Fibroblast of lung (primary cell): ENCODE results near the gene NDOR1. TPM values are rescaled to one million over a fixed set of nuclear protein-coding genes. Genes with fewer than 3 reads are reported as not detected.
A peak's percentile ranks its signal among the peaks of the same experiment; 100 is the strongest.

Experiments
- DNase-seq, 2 donors: peaks; one replicate each; pipeline versions ENCODE4 v3.0.0 to v3.0.0-alpha.2; 2010; ENCODE audit warnings: low read depth in 2 of 2
- H2AFZ ChIP-seq: 2 replicates; pipeline ENCODE4 v1.5.1; 2012; ENCODE audit warnings: low read length, control low read depth, inconsistent platforms
- H3K27ac ChIP-seq: 2 replicates; pipeline ENCODE4 v1.5.1; 2011; ENCODE audit warnings: low read length, control low read depth; ENCODE audit not compliant: insufficient read depth
- H3K27me3 ChIP-seq: 2 replicates; pipeline ENCODE4 v1.5.1; 2011; ENCODE audit warnings: mild to moderate bottlenecking, low read length; ENCODE audit not compliant: control insufficient read depth, insufficient read depth
- H3K36me3 ChIP-seq: 2 replicates; pipeline ENCODE4 v1.5.1; 2011; ENCODE audit warnings: low read length; ENCODE audit not compliant: control insufficient read depth, insufficient read depth
- H3K4me1 ChIP-seq: 2 replicates; pipeline ENCODE4 v1.5.1; 2011; ENCODE audit warnings: low read length; ENCODE audit not compliant: control insufficient read depth, insufficient read depth; ENCODE audit errors: extremely low read depth
- H3K4me2 ChIP-seq: 2 replicates; pipeline ENCODE4 v1.5.1; 2011; ENCODE audit warnings: low read length, control low read depth; ENCODE audit not compliant: insufficient read depth; ENCODE audit errors: extremely low read depth
- H3K4me3 ChIP-seq, 4 experiments: fragments of 200-600 bp in 1 of 4; sonication (generic) in 1 of 4; replicated peaks in 1 of 4; 2 replicates each; pipeline ENCODE4 v1.5.1; 2011 to 2016; ENCODE audit warnings: low read length in 4 of 4, low read depth in 3 of 4, mild to moderate bottlenecking in 3 of 4, control low read depth in 2 of 4, inconsistent platforms in 1 of 4, mixed read lengths in 1 of 4; ENCODE audit not compliant: insufficient read depth in 1 of 4; ENCODE audit errors: control extremely low read depth in 1 of 4
- H3K79me2 ChIP-seq: 2 replicates; pipeline ENCODE4 v1.5.1; 2012; ENCODE audit warnings: mild to moderate bottlenecking, low read length, inconsistent platforms; ENCODE audit not compliant: control insufficient read depth, insufficient read depth
- H3K9ac ChIP-seq: 2 replicates; pipeline ENCODE4 v1.5.1; 2011; ENCODE audit warnings: mild to moderate bottlenecking, low read length, control low read depth; ENCODE audit not compliant: insufficient read depth
- H3K9me3 ChIP-seq: 2 replicates; pipeline ENCODE4 v1.5.1; 2012; ENCODE audit warnings: low read depth, low read length; ENCODE audit not compliant: control insufficient read depth, insufficient read depth
- H4K20me1 ChIP-seq: 2 replicates; pipeline ENCODE4 v1.5.1; 2011; ENCODE audit warnings: low read length; ENCODE audit not compliant: control insufficient read depth, insufficient read depth; ENCODE audit errors: extremely low read depth
- CTCF ChIP-seq, 2 donors: IDR thresholded peaks in 1 of 2; conservative IDR thresholded peaks in 1 of 2; 1 replicate in 1 of 2; 2 replicates in 1 of 2; pipeline ENCODE4 v1.5.1; 2011 to 2012; ENCODE audit warnings: low read length in 2 of 2, control low read depth in 1 of 2, inconsistent platforms in 1 of 2, low read depth in 1 of 2, mild to moderate bottlenecking in 1 of 2
- EZH2 ChIP-seq: IDR thresholded peaks from 2 replicates; pipeline ENCODE4 v1.5.1; 2012; ENCODE audit warnings: low read length, control low read depth, mild to moderate bottlenecking; ENCODE audit errors: missing control alignments
- polyA plus RNA-seq, 2 donors: library from polyadenylated mRNA; depleted of rRNA in 1 of 2; stranded (reverse) in 1 of 2; unstranded in 1 of 2; fragments of >200 nt; gene quantifications; 2 replicates each; pipeline ENCODE4 v1.2.1, GENCODE V29; 2011 to 2012; ENCODE audit warnings: missing spikeins in 1 of 2
- total RNA-seq: library from RNA; depleted of rRNA; stranded (reverse); fragments of >200 nt; gene quantifications from 2 replicates; pipeline ENCODE4 v1.2.1, GENCODE V29; 2014

NDOR1 gene
- total and polyA plus RNA-seq, 2 donors (not counting 1 experiment from before 2014, with no cell fraction given), result 2.4 to 3.1 TPM

GRCh38 chr9:137199411-137200121 is 5.9 kb upstream of the NDOR1 start:
- H3K4me2 ChIP-seq, result peak overlapping the region; percentile 78
- TF ChIP-seq EZH2 (no peak), CTCF (conservative IDR thresholded peaks at IDR 0.05 in 1 of 2, IDR thresholded peaks at IDR 0.05 in 1 of 2; ENCODE audit: low read depth in 1 of 2, low read length in 2 of 2) (no peak)
- H3K4me1 ChIP-seq, result peaks cover 14% of the 10 kb centered on the region
- DNase-seq, result peak in 1 of 2 donors; percentile 30
- peak overlapping the region; percentile 27 to 54 (median 34) for H3K4me3 ChIP-seq
- peaks cover 21% of the 10 kb centered on the region for H3K79me2 ChIP-seq
- no peaks in the 10 kb centered on the region for H3K9me3 ChIP-seq
- H3K9ac ChIP-seq, result no peak overlapping the region
- no peaks in the 10 kb centered on the region for H3K36me3 ChIP-seq
- no peak overlapping the region for H2AFZ ChIP-seq
- H3K27ac ChIP-seq, result no peak overlapping the region
- no peaks in the 10 kb centered on the region for H3K27me3 ChIP-seq
- H4K20me1 ChIP-seq, result no peaks in the 10 kb centered on the region

GRCh38 chr9:137200311-137201204 is 4.9 kb upstream of the NDOR1 start, which contains the start of gene TPRN:
Gene TPRN, minus strand, starts transcription at chr9:137200741. Its CDS starts 30 bp downstream, at chr9:137200711.
- Histone ChIP-seq H3K27ac (peak within 1 kb of the TSS; percentile 24), H3K4me2 (peak within 1 kb of the TSS; percentile 78), H3K79me2 (peaks cover 28% of the 10 kb centered on the region), H3K4me3 (peak within 1 kb of the TSS; percentile 47 to 72 (median 60)), H3K36me3 (no peaks in the 10 kb centered on the region), H4K20me1 (no peaks in the 10 kb centered on the region), H3K9me3 (no peaks in the 10 kb centered on the region), H2AFZ (no peak within 1 kb of the TSS), H3K27me3 (no peaks in the 10 kb centered on the region), H3K9ac (peak within 1 kb of the TSS; percentile 61), H3K4me1 (peaks cover 16% of the 10 kb centered on the region)
- DNase-seq, result peak; percentile 98 to 99
- TF ChIP-seq CTCF (conservative IDR thresholded peaks at IDR 0.05 in 1 of 2, IDR thresholded peaks at IDR 0.05 in 1 of 2; ENCODE audit: low read depth in 1 of 2, low read length in 2 of 2), result no peak
- TF ChIP-seq EZH2, result no peak
